GM13977 (cell line): ENCODE measurements around the gene MRPL43.

ENCODE experiments used
- DNase-seq: peaks from one replicate; pipeline ENCODE4 v3.0.0; 2012; ENCODE audit warnings: low spot score
- in situ Hi-C: fragments of 300-500 bp; cut with MboI; formaldehyde crosslinking; loops from one replicate; pipeline ENCODE4 v1.12.0; 2022; ENCODE audit warnings: low sequenced_read_pairs, low pct_unique_long_range_greater_than_20kb, mixed read lengths, inconsistent platforms; ENCODE audit not compliant: unreplicated experiment
- TF ChIP-seq, protein P1 (sequence below): IDR thresholded peaks from 2 replicates; pipeline ENCODE4 v1.5.1; 2012; ENCODE audit warnings: mild to moderate bottlenecking, control low read depth; ENCODE audit not compliant: insufficient read depth; ENCODE audit errors: extremely low read depth, missing control alignments

The MRPL43 gene

DNA sequence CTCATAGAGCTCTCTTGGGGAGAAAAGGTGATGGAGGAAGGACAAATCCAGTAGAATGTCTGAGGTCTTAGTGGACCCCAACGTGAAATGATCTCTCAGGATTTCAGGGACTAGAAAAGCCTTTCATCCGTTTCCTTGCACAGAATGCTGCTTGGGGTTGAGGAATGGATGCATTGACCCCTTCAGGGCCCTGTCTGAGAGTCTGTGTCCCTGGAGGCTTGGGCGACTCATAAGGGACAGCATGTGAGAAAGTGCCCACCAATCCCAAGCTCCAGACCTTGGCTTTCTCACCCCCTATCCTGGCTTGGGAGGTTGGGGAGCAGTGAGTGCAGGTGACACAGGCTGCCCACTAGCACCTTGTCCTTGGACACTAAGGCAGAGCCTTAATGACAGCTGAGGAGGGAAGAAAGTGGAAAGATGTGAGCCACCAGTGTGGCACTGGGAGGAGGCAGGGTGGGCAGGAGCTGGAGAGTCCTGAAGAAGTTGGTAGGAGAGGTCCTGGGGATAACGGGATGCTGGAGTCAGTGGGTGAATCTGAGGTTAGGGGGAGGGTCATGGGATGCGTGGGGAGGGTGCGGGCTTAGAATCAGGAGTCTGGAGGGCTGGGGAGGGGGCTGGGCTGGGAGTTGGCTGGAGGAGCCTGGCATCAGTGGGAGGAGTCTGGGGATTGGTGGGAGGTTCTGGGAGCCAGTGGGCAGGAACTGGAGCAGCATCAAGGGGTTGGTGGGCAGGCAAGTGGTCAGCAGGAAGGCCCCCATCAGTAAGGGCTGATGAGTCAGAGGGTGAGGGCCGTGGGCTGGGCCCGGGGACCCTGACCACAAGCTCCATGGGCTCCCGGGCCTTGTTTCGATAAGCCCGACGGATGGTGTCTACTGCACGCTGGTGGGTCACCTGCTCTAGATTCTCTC is 20.9 kb upstream of the MRPL43 start:
- TF ChIP-seq, protein P1, sequence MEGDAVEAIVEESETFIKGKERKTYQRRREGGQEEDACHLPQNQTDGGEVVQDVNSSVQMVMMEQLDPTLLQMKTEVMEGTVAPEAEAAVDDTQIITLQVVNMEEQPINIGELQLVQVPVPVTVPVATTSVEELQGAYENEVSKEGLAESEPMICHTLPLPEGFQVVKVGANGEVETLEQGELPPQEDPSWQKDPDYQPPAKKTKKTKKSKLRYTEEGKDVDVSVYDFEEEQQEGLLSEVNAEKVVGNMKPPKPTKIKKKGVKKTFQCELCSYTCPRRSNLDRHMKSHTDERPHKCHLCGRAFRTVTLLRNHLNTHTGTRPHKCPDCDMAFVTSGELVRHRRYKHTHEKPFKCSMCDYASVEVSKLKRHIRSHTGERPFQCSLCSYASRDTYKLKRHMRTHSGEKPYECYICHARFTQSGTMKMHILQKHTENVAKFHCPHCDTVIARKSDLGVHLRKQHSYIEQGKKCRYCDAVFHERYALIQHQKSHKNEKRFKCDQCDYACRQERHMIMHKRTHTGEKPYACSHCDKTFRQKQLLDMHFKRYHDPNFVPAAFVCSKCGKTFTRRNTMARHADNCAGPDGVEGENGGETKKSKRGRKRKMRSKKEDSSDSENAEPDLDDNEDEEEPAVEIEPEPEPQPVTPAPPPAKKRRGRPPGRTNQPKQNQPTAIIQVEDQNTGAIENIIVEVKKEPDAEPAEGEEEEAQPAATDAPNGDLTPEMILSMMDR: no peak
- DNase-seq: no peak
- in situ Hi-C loops: no loop called here

DNA sequence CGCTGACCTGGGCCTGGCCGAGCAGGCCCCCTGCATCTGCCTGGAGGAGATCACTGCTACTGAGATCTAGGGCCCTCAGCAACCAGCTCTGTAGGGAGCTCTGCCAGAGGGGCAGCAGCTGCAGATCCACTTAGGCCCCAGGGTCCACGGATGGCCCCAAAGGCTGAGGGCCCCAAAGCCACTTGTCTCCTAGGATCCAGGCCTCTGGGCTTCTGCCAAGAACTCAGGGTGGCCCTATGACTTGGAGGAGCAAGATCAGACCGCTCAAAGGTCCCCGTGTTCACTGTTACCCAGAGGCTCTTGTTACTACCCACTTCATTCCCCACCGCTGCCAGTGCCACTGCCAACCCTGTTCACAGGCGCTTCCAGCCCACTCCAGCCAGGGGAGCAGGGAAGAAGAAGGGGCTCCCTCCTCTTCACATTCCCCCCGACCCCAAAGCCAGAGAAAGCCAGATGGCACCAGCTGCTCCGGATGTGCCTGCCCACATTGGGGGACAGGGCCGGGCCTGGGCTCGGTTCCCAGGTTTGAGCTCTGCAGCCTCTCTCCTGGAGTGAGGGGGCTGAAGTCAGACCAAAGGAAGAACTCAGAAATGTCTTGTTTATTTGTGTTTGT is 19.9 kb upstream of the MRPL43 start:
- no peak for DNase-seq
- in situ Hi-C loops: no loop called here
- TF ChIP-seq, protein P1: no peak

DNA sequence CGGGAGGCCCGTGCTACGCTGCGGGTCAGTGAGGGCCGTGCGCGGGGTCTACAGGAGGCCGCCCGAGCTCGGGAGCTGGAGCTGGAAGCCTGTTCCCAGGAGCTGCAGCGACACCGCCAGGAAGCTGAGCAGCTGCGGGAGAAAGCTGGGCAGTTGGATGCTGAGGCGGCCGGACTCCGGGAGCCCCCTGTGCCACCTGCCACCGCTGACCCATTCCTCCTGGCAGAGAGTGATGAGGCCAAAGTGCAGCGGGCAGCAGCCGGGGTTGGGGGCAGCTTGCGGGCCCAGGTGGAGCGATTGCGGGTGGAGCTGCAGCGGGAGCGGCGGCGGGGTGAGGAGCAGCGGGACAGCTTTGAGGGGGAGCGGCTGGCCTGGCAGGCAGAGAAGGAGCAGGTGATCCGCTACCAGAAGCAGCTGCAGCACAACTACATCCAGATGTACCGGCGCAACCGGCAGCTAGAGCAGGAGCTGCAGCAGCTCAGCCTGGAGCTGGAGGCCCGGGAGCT is 19.3 kb upstream of the MRPL43 start:
- no peak for DNase-seq
- in situ Hi-C loops: no loop called here
- TF ChIP-seq, protein P1: no peak

- in situ Hi-C loops: no loop called here
- TF ChIP-seq, protein P1: no peak
These were observed 18.7 kb upstream of the MRPL43 start for GRCh38 chr10:101005869-101006567.

GRCh38 chr10:101005361-101005760 is 18.1 kb upstream of the MRPL43 start:
- TF ChIP-seq, protein P1: no peak
- in situ Hi-C loops: no loop called here
- no peak for DNase-seq

More at GRCh38 chr10:101005869-101006567, 18.7 kb upstream of the MRPL43 start:
- no peak for DNase-seq

- DNase-seq: no peak
- TF ChIP-seq, protein P1: no peak
- in situ Hi-C loops: no loop called here
These were observed 16.4 kb upstream of the MRPL43 start for GRCh38 chr10:101003639-101004206.
